NCI-H524 (cell line): ENCODE results near the gene CDX4.
"Not testable (repeated sequence)": the region's sequence is repeated elsewhere in the genome, so short reads cannot be mapped to it uniquely, and the experiment has no call there.

ENCODE experiments used
- DNase-seq, 2 experiments: peaks; one replicate each; lab custom pipeline; 2025; lab: John Stamatoyannopoulos, UW

Gene CDX4

GRCh38 chrX:73446831-73447230 is at the start of gene CDX4:
CDX4 (plus strand) TSS chrX:73447053; CDS start chrX:73447254, 201 bp downstream.
- no peak for DNase-seq

- DNase-seq, result no peak
Measured at GRCh38 chrX:73398185-73398914, 48.5 kb upstream of the CDX4 start.

- no peak for DNase-seq
Measured at GRCh38 chrX:73400136-73400748, 46.6 kb upstream of the CDX4 start.

- DNase-seq, result peak; percentile 11 to 53
Measured at GRCh38 chrX:73401591-73402266, 45.1 kb upstream of the CDX4 start.

GRCh38 chrX:73412930-73413329 is 33.9 kb upstream of the CDX4 start:
- DNase-seq, result no peak

- no peak for DNase-seq
Measured at GRCh38 chrX:73447311-73447794, 500 bp downstream of the CDX4 start.

GRCh38 chrX:73448379-73448778 is 1.5 kb downstream of the CDX4 start:
- DNase-seq, result peak in 1 of 2 experiments; percentile 1

- no peak for DNase-seq
Measured at GRCh38 chrX:73455171-73455570, 8.3 kb downstream of the CDX4 start.

- no peak for DNase-seq
Measured at GRCh38 chrX:73457306-73457705, 10.5 kb downstream of the CDX4 start.

GRCh38 chrX:73468376-73468775 is 21.5 kb downstream of the CDX4 start:
- DNase-seq, result no peak

GRCh38 chrX:73478961-73479360 is 32.1 kb downstream of the CDX4 start:
- DNase-seq, result no peak

GRCh38 chrX:73481521-73481920 is 34.7 kb downstream of the CDX4 start:
- DNase-seq, result no peak

GRCh38 chrX:73490661-73491060 is 43.8 kb downstream of the CDX4 start:
- no peak for DNase-seq

GRCh38 chrX:73492178-73492577 is 45.3 kb downstream of the CDX4 start:
- DNase-seq, result not testable (repeated sequence)
